ENCODE measurements around the gene SDK1. TPM values are rescaled to one million over a fixed set of nuclear protein-coding genes. Genes with fewer than 3 reads are reported as not detected.

Gene SDK1
- total and polyA plus RNA-seq, 10 of the 15 experiments (the other 5 are each of a cell fraction or from before 2014, with no cell fraction given), result 0.14 to 0.33 TPM; not detected in 8

DNA sequence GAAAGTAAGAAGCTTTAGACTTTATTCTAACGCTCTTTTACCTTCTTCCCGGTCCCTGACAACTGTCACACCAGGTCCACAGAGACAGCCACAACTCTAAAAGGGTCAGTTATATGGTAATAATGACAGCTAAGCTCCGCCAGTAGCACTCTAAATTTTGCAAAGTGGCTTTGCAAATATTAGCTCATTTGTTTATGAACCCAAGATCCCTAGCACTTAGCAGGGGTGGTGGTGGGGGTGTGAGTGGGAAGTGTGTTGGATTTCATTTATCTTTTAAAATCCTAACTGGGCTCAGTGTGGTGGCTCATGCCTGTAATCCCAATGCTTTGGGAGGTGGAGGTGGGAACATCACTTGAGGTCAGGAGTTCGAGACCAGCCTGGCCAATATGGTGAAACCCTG is 34.8 kb upstream of the SDK1 start:
- no peak overlapping the region for H3K27ac ChIP-seq (ENCODE audit: control insufficient read depth, insufficient read depth)
- no peak overlapping the region for H3K4me3 ChIP-seq
- intact Hi-C loops (cut with micrococcal nuclease; ENCODE audit: unreplicated experiment) (no loop called here), in situ Hi-C loops (cut with MboI) (no loop called here)
- H3K9me3 ChIP-seq (replicated peaks; ENCODE audit: control insufficient read depth, insufficient read depth, low read length), result no peaks in the 10 kb centered on the region
- H3K79me2 ChIP-seq (ENCODE audit: control insufficient read depth, insufficient read depth, low read length), result no peaks in the 10 kb centered on the region
- no TSS peak for BruUV-seq (replicated peaks)
- POLR2A ChIA-PET, result no interaction called here
- no peak for TF ChIP-seq ZNF217 (IDR thresholded peaks at IDR 0.05)
- TF ChIP-seq BRCA1 (IDR thresholded peaks at IDR 0.05; ENCODE audit: low read depth, low read length), result no peak
- no peak for TF ChIP-seq GABPA (IDR thresholded peaks at IDR 0.05; ENCODE audit: low read depth)
- no peak for TF ChIP-seq SMARCA5 (IDR thresholded peaks at IDR 0.05)
- TF ChIP-seq MXI1 (IDR thresholded peaks at IDR 0.05; ENCODE audit: low read depth, low read length), result no peak
- TF ChIP-seq MTA2 (IDR thresholded peaks at IDR 0.05; ENCODE audit: low read depth), result no peak
- TF ChIP-seq STAT3 (IDR thresholded peaks at IDR 0.05; ENCODE audit: low read depth, low read length), result no peak
- TF ChIP-seq, protein P1, sequence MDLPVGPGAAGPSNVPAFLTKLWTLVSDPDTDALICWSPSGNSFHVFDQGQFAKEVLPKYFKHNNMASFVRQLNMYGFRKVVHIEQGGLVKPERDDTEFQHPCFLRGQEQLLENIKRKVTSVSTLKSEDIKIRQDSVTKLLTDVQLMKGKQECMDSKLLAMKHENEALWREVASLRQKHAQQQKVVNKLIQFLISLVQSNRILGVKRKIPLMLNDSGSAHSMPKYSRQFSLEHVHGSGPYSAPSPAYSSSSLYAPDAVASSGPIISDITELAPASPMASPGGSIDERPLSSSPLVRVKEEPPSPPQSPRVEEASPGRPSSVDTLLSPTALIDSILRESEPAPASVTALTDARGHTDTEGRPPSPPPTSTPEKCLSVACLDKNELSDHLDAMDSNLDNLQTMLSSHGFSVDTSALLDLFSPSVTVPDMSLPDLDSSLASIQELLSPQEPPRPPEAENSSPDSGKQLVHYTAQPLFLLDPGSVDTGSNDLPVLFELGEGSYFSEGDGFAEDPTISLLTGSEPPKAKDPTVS (IDR thresholded peaks at IDR 0.05; ENCODE audit: low read depth, low read length), result no peak
- no peak for TF ChIP-seq CHD1 (IDR thresholded peaks at IDR 0.05; ENCODE audit: low read depth, low read length)
- TF ChIP-seq, protein P2, sequence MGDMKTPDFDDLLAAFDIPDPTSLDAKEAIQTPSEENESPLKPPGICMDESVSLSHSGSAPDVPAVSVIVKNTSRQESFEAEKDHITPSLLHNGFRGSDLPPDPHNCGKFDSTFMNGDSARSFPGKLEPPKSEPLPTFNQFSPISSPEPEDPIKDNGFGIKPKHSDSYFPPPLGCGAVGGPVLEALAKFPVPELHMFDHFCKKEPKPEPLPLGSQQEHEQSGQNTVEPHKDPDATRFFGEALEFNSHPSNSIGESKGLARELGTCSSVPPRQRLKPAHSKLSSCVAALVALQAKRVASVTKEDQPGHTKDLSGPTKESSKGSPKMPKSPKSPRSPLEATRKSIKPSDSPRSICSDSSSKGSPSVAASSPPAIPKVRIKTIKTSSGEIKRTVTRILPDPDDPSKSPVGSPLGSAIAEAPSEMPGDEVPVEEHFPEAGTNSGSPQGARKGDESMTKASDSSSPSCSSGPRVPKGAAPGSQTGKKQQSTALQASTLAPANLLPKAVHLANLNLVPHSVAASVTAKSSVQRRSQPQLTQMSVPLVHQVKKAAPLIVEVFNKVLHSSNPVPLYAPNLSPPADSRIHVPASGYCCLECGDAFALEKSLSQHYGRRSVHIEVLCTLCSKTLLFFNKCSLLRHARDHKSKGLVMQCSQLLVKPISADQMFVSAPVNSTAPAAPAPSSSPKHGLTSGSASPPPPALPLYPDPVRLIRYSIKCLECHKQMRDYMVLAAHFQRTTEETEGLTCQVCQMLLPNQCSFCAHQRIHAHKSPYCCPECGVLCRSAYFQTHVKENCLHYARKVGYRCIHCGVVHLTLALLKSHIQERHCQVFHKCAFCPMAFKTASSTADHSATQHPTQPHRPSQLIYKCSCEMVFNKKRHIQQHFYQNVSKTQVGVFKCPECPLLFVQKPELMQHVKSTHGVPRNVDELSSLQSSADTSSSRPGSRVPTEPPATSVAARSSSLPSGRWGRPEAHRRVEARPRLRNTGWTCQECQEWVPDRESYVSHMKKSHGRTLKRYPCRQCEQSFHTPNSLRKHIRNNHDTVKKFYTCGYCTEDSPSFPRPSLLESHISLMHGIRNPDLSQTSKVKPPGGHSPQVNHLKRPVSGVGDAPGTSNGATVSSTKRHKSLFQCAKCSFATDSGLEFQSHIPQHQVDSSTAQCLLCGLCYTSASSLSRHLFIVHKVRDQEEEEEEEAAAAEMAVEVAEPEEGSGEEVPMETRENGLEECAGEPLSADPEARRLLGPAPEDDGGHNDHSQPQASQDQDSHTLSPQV (IDR thresholded peaks at IDR 0.05), result no peak
- TF ChIP-seq, protein P3, sequence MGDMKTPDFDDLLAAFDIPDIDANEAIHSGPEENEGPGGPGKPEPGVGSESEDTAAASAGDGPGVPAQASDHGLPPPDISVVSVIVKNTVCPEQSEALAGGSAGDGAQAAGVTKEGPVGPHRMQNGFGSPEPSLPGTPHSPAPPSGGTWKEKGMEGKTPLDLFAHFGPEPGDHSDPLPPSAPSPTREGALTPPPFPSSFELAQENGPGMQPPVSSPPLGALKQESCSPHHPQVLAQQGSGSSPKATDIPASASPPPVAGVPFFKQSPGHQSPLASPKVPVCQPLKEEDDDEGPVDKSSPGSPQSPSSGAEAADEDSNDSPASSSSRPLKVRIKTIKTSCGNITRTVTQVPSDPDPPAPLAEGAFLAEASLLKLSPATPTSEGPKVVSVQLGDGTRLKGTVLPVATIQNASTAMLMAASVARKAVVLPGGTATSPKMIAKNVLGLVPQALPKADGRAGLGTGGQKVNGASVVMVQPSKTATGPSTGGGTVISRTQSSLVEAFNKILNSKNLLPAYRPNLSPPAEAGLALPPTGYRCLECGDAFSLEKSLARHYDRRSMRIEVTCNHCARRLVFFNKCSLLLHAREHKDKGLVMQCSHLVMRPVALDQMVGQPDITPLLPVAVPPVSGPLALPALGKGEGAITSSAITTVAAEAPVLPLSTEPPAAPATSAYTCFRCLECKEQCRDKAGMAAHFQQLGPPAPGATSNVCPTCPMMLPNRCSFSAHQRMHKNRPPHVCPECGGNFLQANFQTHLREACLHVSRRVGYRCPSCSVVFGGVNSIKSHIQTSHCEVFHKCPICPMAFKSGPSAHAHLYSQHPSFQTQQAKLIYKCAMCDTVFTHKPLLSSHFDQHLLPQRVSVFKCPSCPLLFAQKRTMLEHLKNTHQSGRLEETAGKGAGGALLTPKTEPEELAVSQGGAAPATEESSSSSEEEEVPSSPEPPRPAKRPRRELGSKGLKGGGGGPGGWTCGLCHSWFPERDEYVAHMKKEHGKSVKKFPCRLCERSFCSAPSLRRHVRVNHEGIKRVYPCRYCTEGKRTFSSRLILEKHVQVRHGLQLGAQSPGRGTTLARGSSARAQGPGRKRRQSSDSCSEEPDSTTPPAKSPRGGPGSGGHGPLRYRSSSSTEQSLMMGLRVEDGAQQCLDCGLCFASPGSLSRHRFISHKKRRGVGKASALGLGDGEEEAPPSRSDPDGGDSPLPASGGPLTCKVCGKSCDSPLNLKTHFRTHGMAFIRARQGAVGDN (IDR thresholded peaks at IDR 0.05), result no peak
- no peak for TF ChIP-seq CBX5 (IDR thresholded peaks at IDR 0.05; ENCODE audit: low read depth)
- no peak for TF ChIP-seq IKZF2 (IDR thresholded peaks at IDR 0.05)
- TF ChIP-seq POU2F2 (IDR thresholded peaks at IDR 0.05; ENCODE audit: borderline replicate concordance, low read depth, low read length), result no peak
- no peak for TF ChIP-seq BMI1 (IDR thresholded peaks at IDR 0.05; ENCODE audit: borderline replicate concordance)
- TF ChIP-seq TCF3 (IDR thresholded peaks at IDR 0.05; ENCODE audit: borderline replicate concordance, insufficient read depth, low read depth, low read length), result no peak
- no peak for TF ChIP-seq SP1 (IDR thresholded peaks at IDR 0.05; ENCODE audit: low read depth, low read length)
- no peak overlapping the region for H3K9ac ChIP-seq (ENCODE audit: control insufficient read depth, insufficient read depth, low read length)
- CTCF ChIA-PET, result no interaction called here
- no peaks in the 10 kb centered on the region for H3K36me3 ChIP-seq (ENCODE audit: control insufficient read depth in 2 of 2, insufficient read depth in 2 of 2, low read length in 1 of 2)
- no peak overlapping the region for H3K4me2 ChIP-seq (ENCODE audit: control insufficient read depth, insufficient read depth)
- WGBS (ENCODE audit: insufficient coverage, insufficient replicate concordance, low lambda C conversion rate, missing lambda C conversion rate), result 40% methylated on average over 4 of the region's 4 CpGs
- H3K27me3 ChIP-seq (replicated peaks in 1 of 2; ENCODE audit: control insufficient read depth in 2 of 2, insufficient read depth in 2 of 2, low read length in 1 of 2), result no peaks in the 10 kb centered on the region
- no peak for FAIRE-seq
- no peak overlapping the region for H2AFZ ChIP-seq (ENCODE audit: control insufficient read depth, low read depth, low read length)
- no peaks in the 10 kb centered on the region for H3K4me1 ChIP-seq (ENCODE audit: control insufficient read depth, insufficient read depth, low read length)
- no peak for ATAC-seq
- no peaks in the 10 kb centered on the region for H4K20me1 ChIP-seq (ENCODE audit: control insufficient read depth, insufficient read depth)
- RAD21 ChIA-PET (ENCODE audit: unreplicated experiment), result no interaction called here
- no peak for DNase-seq (ENCODE audit: low read depth, low spot score)
- SMC1A ChIA-PET (ENCODE audit: uncharacterized antibody, unreplicated experiment), result no interaction called here

Measured in GM12878 (cell line).